ENCODE measurements around the gene ADSS2.
"Not testable (repeated sequence)": the region's sequence is repeated elsewhere in the genome, so short reads cannot be mapped to it uniquely, and the experiment has no call there.

ADSS2 gene

GRCh38 chr1:244395965-244396364 is 55.7 kb downstream of the ADSS2 start:
- no peak for DNase-seq (ENCODE audit: low spot score)

- DNase-seq (ENCODE audit: low spot score), result no peak
These were observed 56.6 kb downstream of the ADSS2 start for GRCh38 chr1:244394826-244395765.

DNA sequence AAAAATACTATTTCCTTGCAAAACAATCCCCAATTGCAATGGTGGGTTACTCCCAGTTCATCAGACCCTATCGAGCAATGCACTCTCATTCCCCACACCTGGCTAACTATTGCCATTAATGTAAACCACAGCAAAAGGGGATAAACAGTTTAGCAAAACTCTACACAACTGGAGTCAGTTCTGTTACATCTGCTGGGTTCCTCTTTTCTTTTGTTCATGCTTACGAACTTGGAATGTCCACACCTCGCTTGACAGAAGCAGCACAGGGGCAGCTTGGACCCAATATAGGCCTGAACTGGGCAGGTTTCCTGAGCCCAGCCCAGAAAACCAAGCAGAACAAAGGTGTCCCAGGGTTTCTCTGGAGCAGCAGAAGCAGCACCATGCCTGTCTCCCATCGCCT is 57.4 kb downstream of the ADSS2 start:
- DNase-seq (ENCODE audit: low spot score), result no peak

DNA sequence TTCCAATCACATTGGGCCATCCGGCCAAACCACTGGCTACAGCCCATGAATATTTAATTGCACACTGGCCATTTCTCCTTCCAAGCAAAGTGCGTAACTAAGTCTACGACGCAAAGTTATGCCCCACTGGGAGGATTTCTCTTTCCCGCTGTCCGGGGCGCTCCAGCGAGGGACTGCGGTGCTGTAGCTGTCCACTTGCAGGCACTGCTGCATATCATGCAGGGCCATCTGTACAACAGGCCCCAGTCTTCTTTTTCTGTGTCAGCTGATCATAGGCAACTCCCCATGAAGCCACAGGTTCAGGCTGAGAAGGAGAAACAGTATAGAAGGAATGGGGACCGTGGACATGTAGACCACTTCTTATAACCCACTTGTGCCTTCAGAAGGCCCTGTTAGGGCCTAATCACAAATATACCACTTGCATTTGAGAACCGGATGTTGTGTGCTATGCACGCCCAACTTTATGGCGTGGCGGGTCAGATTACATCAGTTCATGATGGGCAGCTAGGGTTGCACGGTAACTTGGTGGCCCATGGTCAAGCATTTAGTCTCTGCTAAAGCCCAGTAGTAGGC is 58.0 kb downstream of the ADSS2 start:
- no peak for DNase-seq (ENCODE audit: low spot score)

DNA sequence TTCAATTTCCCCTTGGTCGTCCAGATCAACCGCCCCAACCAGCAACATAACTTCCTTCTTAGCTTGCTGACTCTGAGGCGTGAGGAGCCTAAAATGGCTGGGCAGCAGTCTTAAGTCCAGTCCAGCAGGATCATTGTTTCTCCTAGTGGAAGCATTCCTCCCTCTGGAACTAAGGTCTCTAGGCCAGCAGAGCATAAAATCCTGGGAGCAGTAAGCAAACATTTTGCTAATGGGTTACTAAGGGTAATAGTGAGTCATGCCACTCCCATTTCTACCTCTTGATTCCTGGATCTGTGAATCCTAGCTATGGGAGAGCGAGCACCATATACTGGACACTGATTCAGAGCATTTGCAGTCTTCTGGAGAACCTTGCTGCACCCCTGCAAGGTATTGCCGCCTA is 59.9 kb downstream of the ADSS2 start:
- DNase-seq (ENCODE audit: low spot score), result no peak

GRCh38 chr1:244388961-244389360 is 62.7 kb downstream of the ADSS2 start:
- DNase-seq (ENCODE audit: low spot score), result no peak

DNA sequence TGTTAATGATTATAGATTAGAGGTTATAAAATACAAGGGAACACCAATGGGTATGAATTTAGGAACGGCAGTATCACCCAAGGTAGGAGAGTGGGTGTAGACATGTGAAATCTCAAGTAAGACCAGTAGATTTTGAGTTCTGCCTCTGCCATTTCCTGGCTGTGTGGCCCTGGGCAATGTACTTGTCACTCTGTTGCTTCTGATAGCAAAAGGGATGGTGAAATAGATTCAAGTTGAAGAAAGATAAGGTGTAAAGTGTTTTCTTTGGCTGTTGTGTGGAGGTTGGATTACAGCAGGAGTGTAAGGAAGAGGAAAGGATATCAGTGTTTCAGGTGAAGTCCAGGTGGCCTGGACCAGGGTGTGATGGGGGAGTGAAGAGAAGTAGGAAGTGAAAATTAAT is 64.3 kb downstream of the ADSS2 start:
- DNase-seq (ENCODE audit: low spot score), result no peak

- no peak for DNase-seq (ENCODE audit: low spot score)
These were observed 65.1 kb downstream of the ADSS2 start for GRCh38 chr1:244386595-244386994.

- no peak for DNase-seq (ENCODE audit: low spot score)
These were observed 67.6 kb downstream of the ADSS2 start for GRCh38 chr1:244384066-244384465.

GRCh38 chr1:244383278-244383884 is 68.3 kb downstream of the ADSS2 start:
- DNase-seq (ENCODE audit: low spot score), result no peak

DNA sequence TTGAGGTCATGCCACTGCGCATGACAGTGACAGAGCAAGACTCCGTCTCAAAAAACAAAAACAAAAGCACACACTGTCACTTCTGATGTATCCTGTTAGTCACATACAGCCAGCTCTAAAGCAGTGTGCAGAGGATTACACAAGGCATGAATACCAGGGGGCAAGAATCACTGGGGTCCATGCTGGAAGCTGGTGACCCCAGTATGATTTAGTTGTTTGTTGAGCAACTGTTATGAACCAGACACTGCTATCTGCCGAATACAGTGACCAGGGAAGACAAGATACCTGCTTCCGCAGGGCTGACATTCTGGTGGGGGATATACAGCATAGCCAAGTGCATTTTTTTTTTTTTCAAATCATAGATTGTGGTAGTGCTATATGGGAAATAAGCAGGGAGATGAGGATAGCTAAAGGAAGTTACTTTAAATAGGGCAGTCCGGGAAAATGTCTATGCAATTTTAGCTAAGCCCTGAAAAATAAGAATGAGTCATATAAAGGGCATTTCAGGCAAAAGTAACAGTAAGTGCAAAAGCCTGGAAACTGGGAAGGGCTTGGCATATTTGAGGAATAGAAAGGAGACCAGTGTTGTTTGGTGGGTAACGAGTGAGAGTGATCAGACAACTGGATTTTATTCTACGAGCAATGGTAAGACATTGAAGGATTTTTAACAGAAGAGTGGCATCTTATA is 69.7 kb downstream of the ADSS2 start:
- DNase-seq (ENCODE audit: low spot score), result no peak

- no peak for DNase-seq (ENCODE audit: low spot score)
These were observed 75.6 kb downstream of the ADSS2 start for GRCh38 chr1:244376126-244376525.

DNA sequence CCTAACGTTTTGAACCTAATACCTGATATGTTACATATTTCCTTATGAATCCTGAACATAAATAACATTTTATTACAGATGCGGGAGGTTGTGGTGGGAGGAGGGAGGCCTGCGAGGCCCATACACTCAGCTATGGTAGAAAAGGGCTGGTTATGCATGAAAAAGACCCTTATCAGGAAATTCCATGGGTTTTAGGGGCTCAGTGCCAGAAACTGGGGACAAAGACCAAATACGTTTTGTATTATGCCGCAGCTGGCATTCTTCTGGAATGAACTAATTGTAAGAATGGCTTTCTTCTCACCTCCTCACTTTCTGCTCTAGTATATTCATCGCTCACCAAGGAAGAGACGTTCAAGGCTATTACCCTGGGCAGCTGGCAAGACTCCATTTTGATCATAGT is 76.7 kb downstream of the ADSS2 start:
- DNase-seq (ENCODE audit: low spot score), result no peak

GRCh38 chr1:244374484-244374883 is 77.2 kb downstream of the ADSS2 start:
- not testable (repeated sequence) for DNase-seq (ENCODE audit: low spot score)

- no peak for DNase-seq (ENCODE audit: low spot score)
These were observed 80.2 kb downstream of the ADSS2 start for GRCh38 chr1:244371242-244372141.

- no peak for DNase-seq (ENCODE audit: low spot score)
These were observed 81.6 kb downstream of the ADSS2 start for GRCh38 chr1:244370060-244370637.

DNA sequence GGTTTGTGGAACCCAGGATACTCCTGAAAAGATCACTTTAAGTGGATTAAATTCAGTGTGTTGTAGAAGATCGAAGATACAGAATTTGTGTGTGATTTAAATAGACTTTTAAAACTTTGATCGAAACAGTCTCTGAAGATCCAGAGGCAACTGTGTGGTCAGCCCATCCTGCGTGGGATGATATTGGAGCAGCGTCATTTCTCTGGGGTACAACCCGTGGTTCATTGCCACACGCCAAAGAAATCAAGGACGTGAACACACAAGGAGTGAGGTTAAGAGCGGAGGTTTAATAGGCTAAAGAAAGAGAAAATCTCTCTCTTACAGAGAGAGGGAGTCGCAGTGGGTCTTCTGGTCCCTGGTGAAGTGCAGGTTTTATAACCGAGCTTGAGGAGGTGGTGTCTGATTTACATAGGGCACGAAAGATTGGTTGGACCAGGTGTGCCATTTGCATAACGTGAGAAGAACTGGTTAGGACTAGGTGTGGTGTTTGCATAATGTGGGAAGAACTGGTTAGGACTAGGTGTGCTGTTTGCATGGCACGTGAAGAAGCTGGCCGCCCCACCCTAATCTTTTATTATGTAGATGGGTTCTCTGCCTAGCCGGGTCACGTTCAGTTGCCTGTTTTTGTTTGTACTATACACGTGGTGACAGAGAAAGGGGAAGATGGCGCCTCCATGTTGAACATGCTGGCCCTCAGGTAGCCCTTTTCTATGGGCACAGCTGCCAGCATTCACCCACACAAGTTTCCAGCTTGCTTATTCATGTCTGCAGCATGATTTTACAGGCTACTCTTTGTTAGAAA is 82.3 kb downstream of the ADSS2 start:
- DNase-seq (ENCODE audit: low spot score), result no peak

GRCh38 chr1:244368279-244368678 is 83.4 kb downstream of the ADSS2 start:
- DNase-seq (ENCODE audit: low spot score), result no peak

GRCh38 chr1:244367399-244368114 is 84.2 kb downstream of the ADSS2 start:
- DNase-seq (ENCODE audit: low spot score), result no peak

GRCh38 chr1:244365809-244366208 is 85.9 kb downstream of the ADSS2 start:
- no peak for DNase-seq (ENCODE audit: low spot score)

All from ecto neural progenitor cell (in vitro differentiated cells).